Measurements from ENCODE around the gene CDH23. TPM values are rescaled to one million over a fixed set of nuclear protein-coding genes. Genes with fewer than 3 reads are reported as not detected.

CDH23 gene
- polyA plus RNA-seq, 1 donor from 2014 or later: 6.6 TPM

DNA sequence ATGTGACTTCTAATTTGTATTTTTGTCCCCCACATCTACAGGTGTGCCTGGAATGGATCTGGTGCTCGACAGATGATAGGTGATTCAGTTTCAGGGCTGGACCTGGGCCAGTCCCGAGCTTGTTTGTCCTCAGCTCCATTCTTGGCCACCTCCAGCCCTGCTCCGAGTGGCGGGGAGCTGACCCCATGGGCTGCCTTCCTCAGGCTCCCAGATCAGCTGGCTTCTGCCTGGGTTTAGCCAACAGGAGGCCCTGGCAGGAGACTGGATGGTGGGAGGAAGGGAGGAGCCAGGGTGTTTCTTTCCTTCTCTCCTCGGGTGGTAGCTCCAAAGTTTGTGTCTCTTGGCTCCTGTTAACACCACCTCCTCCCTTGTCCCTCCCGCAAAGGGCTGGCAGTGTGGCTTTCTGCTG is 75.2 kb downstream of the CDH23 start:
- no peaks in the 10 kb centered on the region for H3K36me3 ChIP-seq (ENCODE audit: insufficient read depth, low read length)
- no peak overlapping the region for H3K27ac ChIP-seq (ENCODE audit: low read length)
- H3F3A ChIP-seq (ENCODE audit: insufficient read depth, low read length, poor library complexity, severe bottlenecking): no peaks in the 10 kb centered on the region
- no peaks in the 10 kb centered on the region for H3K27me3 ChIP-seq (ENCODE audit: insufficient read depth, low read depth, low read length)
- no peaks in the 10 kb centered on the region for H3K79me2 ChIP-seq (replicated peaks; ENCODE audit: insufficient read depth, low read length)
- no peaks in the 10 kb centered on the region for H3K9me3 ChIP-seq (ENCODE audit: low read length)
- H4K20me1 ChIP-seq (ENCODE audit: insufficient read depth): no peaks in the 10 kb centered on the region
- TF ChIP-seq TAF1 (IDR thresholded peaks at IDR 0.05; ENCODE audit: low read depth) (no peak), EP300 (conservative IDR thresholded peaks at IDR 0.05; ENCODE audit: poor library complexity, severe bottlenecking) (no peak), RAD21 (conservative IDR thresholded peaks at IDR 0.05) (no peak), EZH2 (IDR thresholded peaks at IDR 0.05; ENCODE audit: borderline replicate concordance, insufficient read depth, low read length, poor library complexity, severe bottlenecking) (no peak), POLR2AphosphoS5 (IDR thresholded peaks at IDR 0.05) (no peak), SMC3 (conservative IDR thresholded peaks at IDR 0.05; ENCODE audit: poor library complexity) (no peak), MXI1 (conservative IDR thresholded peaks at IDR 0.05; ENCODE audit: poor library complexity, severe bottlenecking) (no peak)
- TF ChIP-seq, protein P1, sequence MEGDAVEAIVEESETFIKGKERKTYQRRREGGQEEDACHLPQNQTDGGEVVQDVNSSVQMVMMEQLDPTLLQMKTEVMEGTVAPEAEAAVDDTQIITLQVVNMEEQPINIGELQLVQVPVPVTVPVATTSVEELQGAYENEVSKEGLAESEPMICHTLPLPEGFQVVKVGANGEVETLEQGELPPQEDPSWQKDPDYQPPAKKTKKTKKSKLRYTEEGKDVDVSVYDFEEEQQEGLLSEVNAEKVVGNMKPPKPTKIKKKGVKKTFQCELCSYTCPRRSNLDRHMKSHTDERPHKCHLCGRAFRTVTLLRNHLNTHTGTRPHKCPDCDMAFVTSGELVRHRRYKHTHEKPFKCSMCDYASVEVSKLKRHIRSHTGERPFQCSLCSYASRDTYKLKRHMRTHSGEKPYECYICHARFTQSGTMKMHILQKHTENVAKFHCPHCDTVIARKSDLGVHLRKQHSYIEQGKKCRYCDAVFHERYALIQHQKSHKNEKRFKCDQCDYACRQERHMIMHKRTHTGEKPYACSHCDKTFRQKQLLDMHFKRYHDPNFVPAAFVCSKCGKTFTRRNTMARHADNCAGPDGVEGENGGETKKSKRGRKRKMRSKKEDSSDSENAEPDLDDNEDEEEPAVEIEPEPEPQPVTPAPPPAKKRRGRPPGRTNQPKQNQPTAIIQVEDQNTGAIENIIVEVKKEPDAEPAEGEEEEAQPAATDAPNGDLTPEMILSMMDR (IDR thresholded peaks at IDR 0.05; ENCODE audit: poor library complexity, severe bottlenecking): no peak
- TF ChIP-seq, protein P2, sequence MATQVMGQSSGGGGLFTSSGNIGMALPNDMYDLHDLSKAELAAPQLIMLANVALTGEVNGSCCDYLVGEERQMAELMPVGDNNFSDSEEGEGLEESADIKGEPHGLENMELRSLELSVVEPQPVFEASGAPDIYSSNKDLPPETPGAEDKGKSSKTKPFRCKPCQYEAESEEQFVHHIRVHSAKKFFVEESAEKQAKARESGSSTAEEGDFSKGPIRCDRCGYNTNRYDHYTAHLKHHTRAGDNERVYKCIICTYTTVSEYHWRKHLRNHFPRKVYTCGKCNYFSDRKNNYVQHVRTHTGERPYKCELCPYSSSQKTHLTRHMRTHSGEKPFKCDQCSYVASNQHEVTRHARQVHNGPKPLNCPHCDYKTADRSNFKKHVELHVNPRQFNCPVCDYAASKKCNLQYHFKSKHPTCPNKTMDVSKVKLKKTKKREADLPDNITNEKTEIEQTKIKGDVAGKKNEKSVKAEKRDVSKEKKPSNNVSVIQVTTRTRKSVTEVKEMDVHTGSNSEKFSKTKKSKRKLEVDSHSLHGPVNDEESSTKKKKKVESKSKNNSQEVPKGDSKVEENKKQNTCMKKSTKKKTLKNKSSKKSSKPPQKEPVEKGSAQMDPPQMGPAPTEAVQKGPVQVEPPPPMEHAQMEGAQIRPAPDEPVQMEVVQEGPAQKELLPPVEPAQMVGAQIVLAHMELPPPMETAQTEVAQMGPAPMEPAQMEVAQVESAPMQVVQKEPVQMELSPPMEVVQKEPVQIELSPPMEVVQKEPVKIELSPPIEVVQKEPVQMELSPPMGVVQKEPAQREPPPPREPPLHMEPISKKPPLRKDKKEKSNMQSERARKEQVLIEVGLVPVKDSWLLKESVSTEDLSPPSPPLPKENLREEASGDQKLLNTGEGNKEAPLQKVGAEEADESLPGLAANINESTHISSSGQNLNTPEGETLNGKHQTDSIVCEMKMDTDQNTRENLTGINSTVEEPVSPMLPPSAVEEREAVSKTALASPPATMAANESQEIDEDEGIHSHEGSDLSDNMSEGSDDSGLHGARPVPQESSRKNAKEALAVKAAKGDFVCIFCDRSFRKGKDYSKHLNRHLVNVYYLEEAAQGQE (IDR thresholded peaks at IDR 0.05; ENCODE audit: borderline replicate concordance): no peak
- no peak overlapping the region for H2AFZ ChIP-seq (ENCODE audit: low read depth, low read length)
- no peaks in the 10 kb centered on the region for H3K9me2 ChIP-seq (ENCODE audit: insufficient read depth, low read length)
- no peak overlapping the region for H3K9ac ChIP-seq (ENCODE audit: low read length)
- no peak overlapping the region for H3K4me2 ChIP-seq (ENCODE audit: low read length)
- H3K4me3 ChIP-seq (ENCODE audit: low read length): no peak overlapping the region

DNA sequence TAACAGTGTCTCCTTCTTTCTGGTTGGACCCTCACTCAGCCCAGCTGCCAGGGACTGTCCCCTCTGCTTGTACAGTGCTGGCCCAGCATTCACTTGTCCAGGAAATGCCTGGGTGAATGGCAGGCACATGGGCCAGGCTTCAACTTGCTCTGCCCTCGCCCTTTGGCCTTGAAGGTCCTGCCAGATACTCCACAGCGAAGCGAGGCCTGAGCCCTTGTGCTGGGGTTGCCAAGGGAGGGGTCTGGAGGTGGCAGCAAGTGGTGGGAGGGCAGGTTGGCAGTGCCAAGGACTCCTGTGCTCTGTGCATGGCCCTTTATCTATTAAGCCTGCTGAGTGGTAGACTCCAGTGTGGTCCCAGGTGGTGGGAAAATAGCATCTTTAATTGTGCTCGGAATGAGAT is 75.7 kb downstream of the CDH23 start:
- H3K4me3 ChIP-seq (ENCODE audit: low read length): no peak overlapping the region
- no peaks in the 10 kb centered on the region for H3K27me3 ChIP-seq (ENCODE audit: insufficient read depth, low read depth, low read length)
- H3K4me2 ChIP-seq (ENCODE audit: low read length): no peak overlapping the region
- no peaks in the 10 kb centered on the region for H3F3A ChIP-seq (ENCODE audit: insufficient read depth, low read length, poor library complexity, severe bottlenecking)
- H3K9ac ChIP-seq (ENCODE audit: low read length): no peak overlapping the region
- TF ChIP-seq POLR2AphosphoS5 (IDR thresholded peaks at IDR 0.05) (no peak), SMC3 (conservative IDR thresholded peaks at IDR 0.05; ENCODE audit: poor library complexity) (no peak), RAD21 (conservative IDR thresholded peaks at IDR 0.05) (no peak), MXI1 (conservative IDR thresholded peaks at IDR 0.05; ENCODE audit: poor library complexity, severe bottlenecking) (no peak), TAF1 (IDR thresholded peaks at IDR 0.05; ENCODE audit: low read depth) (no peak), EP300 (conservative IDR thresholded peaks at IDR 0.05; ENCODE audit: poor library complexity, severe bottlenecking) (no peak), EZH2 (IDR thresholded peaks at IDR 0.05; ENCODE audit: borderline replicate concordance, insufficient read depth, low read length, poor library complexity, severe bottlenecking) (no peak)
- TF ChIP-seq, protein P1 (IDR thresholded peaks at IDR 0.05; ENCODE audit: poor library complexity, severe bottlenecking): no peak
- TF ChIP-seq, protein P2 (IDR thresholded peaks at IDR 0.05; ENCODE audit: borderline replicate concordance): no peak
- H3K79me2 ChIP-seq (replicated peaks; ENCODE audit: insufficient read depth, low read length): no peaks in the 10 kb centered on the region
- H2AFZ ChIP-seq (ENCODE audit: low read depth, low read length): no peak overlapping the region
- no peaks in the 10 kb centered on the region for H3K9me3 ChIP-seq (ENCODE audit: low read length)
- no peak overlapping the region for H3K27ac ChIP-seq (ENCODE audit: low read length)
- H3K36me3 ChIP-seq (ENCODE audit: insufficient read depth, low read length): no peaks in the 10 kb centered on the region
- H4K20me1 ChIP-seq (ENCODE audit: insufficient read depth): no peaks in the 10 kb centered on the region
- H3K9me2 ChIP-seq (ENCODE audit: insufficient read depth, low read length): no peaks in the 10 kb centered on the region

Measured in neural cell (in vitro differentiated cells).